Activated gamma-delta T cell (primary cell): ENCODE data around the gene FYTTD1.
A peak's percentile ranks its signal among the peaks of the same experiment; 100 is the strongest.
"Not testable (repeated sequence)": the region's sequence is repeated elsewhere in the genome, so short reads cannot be mapped to it uniquely, and the experiment has no call there.

Experiments used
- DNase-seq: peaks from one replicate; lab custom pipeline; 2025; lab: John Stamatoyannopoulos, UW
- total RNA-seq, 2 donors: gene quantifications; one replicate each; lab custom pipeline; 2026; lab: John Stamatoyannopoulos, UW

FYTTD1 gene, protein sequence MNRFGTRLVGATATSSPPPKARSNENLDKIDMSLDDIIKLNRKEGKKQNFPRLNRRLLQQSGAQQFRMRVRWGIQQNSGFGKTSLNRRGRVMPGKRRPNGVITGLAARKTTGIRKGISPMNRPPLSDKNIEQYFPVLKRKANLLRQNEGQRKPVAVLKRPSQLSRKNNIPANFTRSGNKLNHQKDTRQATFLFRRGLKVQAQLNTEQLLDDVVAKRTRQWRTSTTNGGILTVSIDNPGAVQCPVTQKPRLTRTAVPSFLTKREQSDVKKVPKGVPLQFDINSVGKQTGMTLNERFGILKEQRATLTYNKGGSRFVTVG
- 130 to 149 reads per million in 2 donors for total RNA-seq

DNA sequence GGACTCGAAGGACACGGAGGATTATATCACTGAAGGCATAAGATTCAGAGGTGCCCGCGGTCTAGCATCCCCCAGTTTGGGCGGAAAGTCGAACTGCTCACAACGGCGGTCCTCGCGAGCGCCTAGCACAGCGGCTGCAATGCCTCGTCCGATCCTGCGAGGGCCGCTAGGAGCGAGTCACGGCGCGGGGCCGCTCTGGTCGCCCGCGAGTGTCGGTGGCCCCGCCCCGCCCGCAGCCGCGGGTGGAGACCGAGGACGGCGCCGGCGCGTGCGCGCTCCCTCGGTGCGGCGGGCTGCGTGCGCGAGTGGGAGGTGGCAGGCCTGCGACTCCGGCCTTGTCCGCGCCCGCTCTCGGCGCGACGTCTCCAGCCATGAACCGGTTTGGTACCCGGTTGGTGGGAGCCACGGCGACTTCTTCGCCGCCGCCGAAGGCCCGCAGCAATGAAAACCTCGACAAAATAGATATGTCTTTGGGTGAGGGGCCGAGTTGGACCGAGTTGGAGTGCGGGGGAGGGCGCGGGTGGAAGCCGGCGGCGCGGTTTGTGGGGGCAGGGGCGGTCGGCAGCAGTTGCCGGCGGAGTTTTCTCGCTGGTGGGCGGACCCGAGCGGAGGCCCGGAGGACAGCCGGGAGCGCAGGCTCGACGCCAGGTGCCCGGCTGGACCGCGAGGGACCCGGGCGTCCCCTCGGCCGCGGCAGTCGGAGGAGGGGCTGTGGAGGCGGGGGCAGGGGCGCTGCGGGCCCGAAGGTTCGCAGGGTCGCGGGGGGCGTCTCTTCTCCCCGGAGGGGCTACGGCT is at the start of gene FYTTD1:
Gene FYTTD1 (plus strand): TSS at position 283 of the 795 bp plus-strand sequence. CDS start 89 bp downstream, at position 372.
- DNase-seq, result peak; percentile 83

DNA sequence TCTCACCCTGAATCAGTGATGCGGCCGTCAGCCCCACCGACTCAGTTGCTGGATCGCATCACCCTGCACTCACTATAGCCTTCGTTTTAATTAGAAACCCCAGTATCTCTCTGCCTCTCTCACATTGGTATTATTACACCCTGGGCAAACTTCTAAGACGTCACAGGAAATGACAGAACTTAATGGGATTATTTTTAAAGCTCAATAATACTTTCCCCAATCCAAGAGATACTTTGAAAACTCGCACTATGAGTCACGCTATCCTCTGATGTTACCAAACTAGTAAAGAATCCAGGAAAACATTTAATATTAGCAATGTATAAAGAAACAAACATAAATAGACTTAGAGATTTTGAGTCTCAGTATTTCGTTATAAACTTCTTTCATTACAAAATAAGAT is 49.6 kb upstream of the FYTTD1 start:
- DNase-seq, result no peak

DNA sequence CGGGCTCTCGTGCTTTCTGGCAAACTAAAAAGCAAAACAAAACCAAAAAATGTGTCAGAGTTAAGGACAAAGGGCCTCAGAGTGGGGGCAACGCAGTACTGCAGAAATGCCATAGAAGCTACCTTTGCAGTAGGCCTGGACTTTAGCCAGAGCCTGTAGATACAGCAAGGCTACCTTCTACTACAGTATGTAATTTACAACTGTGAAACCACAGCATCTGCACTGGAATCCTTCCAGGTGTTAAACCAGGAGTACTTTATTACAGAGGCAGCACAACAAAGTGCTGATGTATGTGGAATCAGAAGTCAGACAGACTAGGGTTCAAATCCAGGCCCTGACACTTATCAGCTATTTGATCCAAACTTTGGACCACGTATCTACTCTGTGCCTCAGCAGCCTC is 47.8 kb upstream of the FYTTD1 start:
- DNase-seq, result no peak

DNA sequence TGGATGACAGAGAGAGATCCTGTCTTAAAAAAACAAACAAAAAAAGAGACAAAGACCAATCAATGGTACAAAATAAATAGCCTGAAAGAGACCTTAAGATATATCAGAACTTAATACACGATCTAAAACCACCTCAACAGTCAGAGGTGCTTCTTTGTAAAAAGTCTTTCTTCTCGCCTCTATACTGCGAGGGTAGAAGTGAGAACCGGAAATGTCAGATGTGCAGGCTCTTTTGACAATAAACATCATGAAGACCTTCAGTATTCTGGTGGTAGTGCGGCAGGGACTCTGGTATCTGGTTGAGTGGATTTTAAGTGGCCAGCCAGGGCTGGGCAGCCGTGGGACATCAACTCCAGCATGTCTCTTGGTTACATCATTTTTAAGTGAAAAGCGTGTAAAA is 43.0 kb upstream of the FYTTD1 start:
- DNase-seq, result no peak

DNA sequence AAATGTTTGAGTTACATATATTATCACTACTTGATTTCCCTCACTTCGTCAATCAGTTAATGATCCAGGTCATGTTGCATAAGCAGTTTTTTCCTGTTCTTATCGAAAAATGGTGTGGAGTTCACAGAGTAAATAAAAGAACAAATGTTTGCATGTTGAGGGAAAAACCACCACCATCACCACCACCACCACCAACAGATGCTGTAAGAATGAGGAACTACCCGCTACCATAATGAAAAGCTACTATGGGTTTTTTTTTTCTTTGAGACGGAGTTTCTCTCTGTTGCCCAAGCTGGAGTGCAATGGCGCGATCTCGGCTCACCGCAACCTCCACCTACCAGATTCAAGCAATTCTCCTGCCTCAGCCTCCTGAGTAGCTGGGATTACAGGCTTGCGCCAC is 40.5 kb upstream of the FYTTD1 start:
- DNase-seq, result no peak

DNA sequence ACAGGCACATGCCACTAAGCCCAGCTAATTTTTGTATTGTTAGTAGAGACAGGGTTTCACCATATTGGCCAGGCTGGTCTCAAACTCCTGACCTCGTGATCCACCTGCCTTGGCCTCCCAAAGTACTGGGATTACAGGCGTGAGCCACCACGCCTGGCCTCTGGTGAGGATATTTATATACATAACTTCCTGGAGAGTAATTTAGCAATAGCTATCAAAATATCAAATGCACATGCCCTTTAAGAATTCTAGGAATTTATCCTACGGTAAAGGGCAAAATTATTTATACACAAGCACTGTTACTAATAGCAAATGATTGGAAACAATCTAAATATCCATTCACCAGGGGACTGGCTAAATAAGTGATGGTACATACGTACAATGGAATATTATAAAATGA is 38.7 kb upstream of the FYTTD1 start:
- not testable (repeated sequence) for DNase-seq

DNA sequence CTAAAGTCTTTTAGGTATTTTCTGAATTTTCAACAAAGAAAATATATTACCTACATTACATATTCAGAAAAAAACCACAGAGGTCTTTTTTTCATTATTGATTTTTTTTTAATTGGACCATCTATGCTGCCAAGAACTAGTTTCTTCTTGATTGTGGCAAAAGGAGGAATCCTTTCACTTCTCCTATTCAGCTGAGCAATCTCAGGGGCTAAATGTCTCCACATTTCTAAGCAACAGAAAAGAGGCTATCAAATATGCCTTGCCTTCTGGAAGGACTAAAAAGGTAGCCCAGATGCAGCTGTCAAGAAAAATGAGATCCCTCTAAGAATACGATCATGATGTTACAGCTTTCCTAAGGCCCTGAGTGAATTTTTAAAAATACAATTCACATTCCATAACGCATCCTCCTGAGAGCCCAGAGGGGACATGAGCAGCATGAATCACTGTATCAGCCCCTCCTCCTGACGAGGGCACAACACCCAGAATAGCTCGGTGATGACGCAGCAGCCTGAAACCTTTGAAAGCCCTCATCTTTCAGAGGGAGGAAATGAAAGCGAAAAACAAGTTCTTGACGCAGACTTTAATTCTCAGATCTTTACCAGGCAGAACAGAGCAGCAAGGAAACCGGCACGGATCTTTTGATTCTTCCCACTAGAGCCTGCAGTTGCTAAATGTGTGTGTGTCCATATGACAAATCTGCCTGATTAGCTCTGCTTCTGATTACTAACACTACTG is 37.5 kb upstream of the FYTTD1 start:
- DNase-seq, result no peak

DNA sequence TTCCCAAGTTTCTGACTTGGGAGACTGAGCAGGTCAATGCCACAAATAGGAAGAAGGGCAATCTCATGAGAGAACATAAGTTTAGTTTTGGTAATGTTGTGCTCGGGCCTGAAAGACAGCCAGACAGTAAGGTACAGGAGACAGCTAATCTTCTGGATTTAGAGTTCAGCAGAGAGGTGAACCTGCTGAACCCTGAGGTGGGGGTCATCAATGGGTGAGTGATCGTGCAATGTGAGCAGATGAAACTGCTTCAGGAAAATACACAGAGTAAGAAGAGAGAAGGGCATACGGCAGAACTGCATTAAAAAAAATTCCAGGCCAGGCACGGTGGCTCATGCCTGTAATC is 36.2 kb upstream of the FYTTD1 start:
- no peak for DNase-seq

DNA sequence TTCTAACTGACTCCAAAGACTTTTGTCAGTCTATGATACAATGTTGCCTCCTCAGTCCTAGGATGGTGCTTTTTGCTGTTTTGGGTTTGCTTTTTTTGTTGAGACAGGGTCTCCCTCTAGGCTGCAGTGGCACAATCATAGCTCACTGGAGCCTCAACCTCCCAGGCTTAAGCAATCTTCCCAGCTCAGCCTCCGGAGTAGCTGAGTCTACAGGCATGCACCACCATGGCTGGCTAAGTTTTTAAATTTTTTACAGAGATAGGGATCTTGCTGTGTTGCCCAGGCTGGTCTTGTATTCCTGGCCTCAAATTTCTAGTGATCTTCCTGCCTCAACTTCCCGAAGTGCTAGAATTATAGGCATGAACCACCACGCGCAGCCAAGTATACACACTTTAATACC is 35.4 kb upstream of the FYTTD1 start:
- no peak for DNase-seq

DNA sequence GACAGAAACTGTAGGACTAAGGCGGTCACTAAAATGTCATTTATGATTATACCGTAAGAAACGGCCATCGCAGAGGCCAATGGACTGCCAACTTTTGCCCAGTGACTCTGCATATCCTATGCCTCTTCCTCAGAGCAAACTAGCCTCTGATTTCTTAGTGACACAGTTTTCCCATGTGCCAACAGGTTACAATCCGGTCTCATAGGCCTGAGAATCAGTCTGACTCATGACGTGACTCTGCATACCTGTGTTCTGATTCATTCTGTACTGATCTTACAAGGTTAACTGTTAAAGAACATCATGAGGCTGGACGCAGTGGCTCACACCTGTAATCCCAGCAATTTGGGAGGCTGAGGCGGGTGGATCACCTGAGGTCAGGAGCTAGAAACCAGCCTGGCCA is 30.8 kb upstream of the FYTTD1 start:
- no peak for DNase-seq

DNA sequence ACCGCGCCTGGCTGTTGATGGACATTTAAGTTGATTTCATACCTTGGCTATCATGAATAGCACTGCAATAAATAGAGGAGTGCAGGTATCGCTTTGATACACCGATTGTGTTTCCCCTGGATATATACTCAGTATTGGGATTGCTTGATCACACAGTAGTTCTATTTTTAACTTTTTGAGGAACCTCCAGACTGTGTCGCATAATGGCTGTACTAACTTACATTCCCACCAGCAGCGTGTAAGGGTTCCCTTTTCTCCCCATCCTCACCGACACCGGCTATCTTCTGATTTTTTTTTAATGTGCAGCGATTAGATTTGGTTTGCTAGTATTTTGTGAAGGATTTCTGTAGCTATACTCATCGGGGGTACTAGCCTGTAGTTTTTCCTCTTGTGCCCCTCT is 29.0 kb upstream of the FYTTD1 start:
- no peak for DNase-seq

DNA sequence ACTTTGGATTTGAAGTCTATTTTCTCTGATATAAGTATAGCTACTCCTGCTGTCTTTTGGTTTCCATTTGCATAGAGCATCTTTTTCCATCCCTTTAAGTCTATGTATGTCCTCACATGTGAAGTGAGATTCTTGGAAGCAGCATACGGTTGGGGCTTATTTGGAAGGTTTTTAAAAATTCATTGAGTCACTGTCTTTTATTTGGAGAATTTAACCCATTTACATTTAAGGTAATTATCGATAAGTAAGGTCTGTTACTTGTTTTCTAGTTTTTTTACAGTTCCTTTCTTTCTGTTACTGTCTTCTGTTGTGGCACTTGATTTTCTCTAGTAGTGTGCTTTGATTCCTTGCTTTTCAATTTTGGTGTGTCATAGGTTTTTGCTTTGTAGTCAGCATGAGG is 26.9 kb upstream of the FYTTD1 start:
- DNase-seq, result no peak

DNA sequence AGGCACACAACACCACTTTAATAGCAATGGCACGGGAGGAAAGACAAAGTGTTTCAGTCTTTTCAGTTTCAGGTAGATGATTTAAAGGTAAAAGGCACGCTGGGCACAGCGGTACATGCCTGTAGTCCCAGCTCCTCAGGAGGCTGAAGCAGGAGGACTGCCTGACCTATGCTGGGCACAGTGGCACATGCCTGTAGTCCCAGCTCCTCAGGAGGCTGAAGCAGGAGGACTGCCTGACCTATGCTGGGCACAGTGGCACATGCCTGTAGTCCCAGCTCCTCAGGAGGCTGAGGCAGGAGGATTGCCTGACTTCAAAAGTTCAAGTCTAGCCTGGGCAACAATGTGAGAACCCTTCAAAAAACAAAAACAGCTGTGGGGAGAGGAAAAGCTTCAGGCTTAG is 21.8 kb upstream of the FYTTD1 start:
- not testable (repeated sequence) for DNase-seq

DNA sequence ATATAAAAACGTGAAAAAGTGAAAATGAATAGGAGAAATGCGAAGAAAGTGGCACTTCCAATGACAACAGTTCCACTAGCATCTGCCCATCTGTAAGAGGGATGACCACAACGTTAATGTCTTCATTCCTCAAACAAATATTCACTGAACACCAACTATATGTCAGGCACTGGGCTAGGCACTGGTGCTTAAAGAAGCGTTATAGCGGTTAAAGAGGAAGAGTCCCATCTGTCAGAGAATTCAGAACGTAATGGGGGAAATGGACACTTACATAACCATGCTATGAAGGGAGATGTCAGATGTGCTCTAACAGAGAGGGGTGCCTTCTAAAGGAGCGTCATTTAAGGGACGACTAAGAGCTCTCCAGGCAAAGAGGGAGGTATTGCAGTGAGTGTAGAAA is 21.2 kb upstream of the FYTTD1 start:
- no peak for DNase-seq

DNA sequence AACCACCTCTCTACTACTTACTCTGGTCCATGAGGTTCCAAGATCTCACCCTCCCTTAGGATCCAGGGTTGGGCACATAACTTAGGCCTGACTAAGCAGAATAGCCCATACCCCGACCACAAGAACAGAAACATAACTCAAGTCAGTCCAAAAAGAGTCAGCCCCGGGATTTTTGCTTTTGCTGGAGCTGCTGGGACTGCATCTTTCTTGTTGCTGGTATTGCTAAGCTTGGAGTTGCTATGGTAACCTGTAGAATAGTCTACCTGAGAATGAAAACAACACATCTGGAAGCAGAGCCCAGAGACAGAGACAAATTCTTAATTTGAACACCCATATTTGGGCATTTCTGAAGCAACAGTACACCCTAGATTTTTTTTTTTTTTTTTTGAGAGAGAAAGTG is 19.5 kb upstream of the FYTTD1 start:
- DNase-seq, result no peak

DNA sequence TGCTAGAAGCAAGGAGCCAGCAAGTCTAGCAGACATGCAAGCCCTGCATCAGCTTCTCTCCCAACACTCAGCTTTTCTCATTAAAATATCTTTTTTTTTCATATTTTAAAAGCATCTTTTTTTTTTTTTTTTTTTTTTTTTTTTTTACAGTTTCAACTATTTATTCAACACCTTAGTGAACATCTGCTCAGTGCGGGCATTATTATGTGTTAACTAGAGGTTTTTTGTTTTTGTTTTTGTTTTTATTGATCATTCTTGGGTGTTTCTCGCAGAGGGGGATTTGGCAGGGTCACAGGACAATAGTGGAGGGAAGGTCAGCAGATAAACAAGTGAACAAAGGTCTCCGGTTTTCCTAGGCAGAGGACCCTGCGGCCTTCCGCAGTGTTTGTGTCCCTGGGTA is 18.9 kb upstream of the FYTTD1 start:
- not testable (repeated sequence) for DNase-seq

DNA sequence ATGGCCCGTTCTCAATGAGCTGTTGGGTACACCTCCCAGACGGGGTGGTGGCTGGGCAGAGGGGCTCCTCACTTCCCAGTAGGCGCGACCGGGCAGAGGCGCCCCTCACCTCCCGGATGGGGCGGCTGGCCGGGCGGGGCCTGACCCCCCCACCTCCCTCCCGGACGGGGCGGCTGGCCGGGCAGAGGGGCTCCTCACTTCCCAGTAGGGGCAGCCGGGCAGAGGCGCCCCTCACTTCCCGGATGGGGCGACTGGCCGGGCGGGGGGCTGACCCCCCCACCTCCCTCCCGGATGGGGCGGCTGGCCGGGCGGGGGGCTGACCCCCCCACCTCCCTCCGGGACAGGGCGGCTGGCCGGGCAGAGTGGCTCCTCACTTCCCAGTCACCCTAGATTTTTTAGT is 18.2 kb upstream of the FYTTD1 start:
- DNase-seq, result not testable (repeated sequence)

DNA sequence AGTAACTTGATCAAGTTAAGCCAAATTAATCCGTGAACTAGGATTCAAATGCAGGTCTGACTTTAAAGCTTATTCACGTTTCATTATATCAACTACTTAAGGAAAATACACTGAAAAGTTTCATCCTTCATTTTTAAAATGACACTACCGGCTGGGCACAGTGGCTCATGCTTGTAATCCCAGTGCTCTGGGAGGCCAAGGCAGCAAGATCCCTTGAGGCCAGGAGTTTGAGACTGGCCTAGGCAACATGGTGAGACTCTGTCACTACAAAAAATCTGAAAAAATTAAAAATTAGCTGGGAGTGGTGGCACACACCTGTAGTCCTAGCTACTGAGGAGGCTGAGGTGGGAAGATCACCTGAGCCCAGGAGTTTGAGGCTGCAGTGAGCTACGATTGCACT is 16.6 kb upstream of the FYTTD1 start:
- DNase-seq, result no peak

DNA sequence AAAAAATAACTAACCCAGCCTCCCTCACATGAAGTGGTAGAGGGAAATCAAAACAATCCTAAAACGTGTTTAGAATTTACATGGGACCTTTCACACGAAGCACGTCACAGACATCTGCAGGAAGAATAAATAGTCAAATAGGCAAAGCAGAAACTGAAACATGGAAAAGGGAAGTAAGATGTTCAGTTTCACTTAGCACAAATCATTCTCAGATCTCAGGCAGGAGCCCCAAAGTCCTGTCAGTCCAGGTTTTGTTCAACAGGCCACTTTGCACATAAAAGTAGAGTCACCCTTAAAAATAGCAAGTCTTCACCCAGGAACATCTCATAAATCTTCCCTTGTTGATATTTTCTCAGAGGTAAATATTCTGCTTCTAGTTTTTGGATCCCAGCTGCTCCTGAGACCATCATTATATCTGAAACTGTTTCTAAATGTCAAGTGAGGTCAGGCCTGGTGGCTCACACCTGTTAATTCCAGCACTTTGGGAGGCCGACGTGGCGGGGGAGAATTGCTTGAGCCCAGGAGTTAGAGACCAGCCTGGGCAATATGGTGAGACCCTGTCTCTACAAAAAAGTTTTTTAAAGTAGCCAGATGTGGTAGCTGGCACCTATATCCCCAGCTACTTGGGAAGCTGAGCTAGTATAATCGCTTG is 14.9 kb upstream of the FYTTD1 start:
- DNase-seq, result no peak

DNA sequence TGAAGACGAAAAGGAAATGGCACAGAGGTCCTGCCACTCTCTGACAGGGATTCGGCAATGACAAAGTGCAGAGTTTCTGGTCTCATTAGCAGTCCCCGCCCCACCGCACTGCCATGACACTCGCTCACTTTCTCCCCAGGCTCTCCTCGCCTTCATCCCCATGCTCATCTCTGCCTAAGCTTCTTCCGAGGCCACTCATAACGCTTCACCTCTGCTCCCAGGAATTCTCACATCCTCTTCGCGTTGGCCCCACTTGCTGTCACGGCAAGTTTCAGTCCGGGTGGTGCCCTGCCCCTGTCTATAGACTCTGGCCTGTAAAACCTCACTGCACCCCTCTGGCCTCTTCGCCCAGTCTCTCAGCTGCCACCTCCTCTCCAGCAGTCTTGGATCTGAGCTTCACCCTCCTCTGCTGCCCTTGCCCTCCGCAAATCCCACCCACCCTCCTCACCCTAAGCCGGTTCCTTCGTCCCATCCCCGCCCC is 13.6 kb upstream of the FYTTD1 start:
- DNase-seq, result no peak

DNA sequence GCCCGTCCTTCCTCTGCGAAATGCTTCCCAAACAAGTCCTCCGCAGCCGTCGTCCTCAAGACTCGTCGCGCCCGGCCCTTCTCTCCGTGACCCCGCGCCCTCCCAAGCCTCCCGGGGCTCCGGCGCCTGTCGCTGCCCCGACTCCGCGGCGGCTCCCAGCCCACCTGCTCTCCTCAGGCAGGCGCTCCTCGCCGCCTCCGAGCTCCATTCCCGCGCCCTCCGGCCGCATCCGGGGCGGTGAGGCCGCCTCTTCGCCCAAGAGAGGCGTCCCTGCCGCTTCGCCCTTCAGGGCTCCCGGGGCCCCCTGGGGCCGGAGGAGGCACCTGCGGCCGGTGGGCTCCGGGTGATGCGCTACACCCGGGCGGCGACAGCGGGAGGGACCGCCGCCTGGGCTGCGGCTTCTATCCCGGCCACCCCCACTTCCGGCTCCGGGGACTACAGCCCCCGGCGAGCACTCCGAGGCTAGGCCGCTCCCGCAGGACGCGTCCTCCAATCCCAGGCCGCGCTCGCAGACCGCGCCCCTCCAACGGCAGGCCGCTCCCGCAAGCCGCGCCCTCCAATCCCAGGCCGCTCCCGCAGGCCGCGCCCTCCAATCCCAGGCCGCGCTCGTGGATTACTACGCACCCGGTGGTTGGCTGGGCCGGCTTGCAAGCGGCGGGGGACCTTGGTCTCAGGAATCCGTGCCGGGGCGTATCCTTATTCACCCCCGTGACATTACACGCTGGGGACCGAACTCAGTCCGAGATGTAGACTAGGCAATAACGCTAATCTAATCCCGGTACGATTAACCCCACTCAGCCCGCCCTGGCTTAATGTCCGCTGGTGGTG is 13.0 kb upstream of the FYTTD1 start, which contains the start of gene RUBCN:
Gene RUBCN (minus strand): TSS at position 414 of the 828 bp plus-strand sequence. CDS start 185 bp downstream, at position 229.
- peak; percentile 96 for DNase-seq
